PFSK-1 (cell line): ENCODE measurements around the gene RPS5.

Source experiments
- POLR2AphosphoS5 ChIP-seq: IDR thresholded peaks from 2 replicates; pipeline ENCODE4 v1.6.1; 2012; ENCODE audit warnings: low read depth, mild to moderate bottlenecking, control low read depth, low read length, moderate library complexity
- REST ChIP-seq, 2 experiments: IDR thresholded peaks; 2 replicates each; pipeline versions ENCODE4 v1.6.1 to v1.8.0; 2011 to 2012; ENCODE audit warnings: low read depth in 2 of 2, low read length in 2 of 2, control low read depth in 1 of 2, inconsistent platforms in 1 of 2, mild to moderate bottlenecking in 1 of 2, moderate library complexity in 1 of 2; ENCODE audit not compliant: insufficient read depth in 1 of 2
- SIN3A ChIP-seq: IDR thresholded peaks from 2 replicates; pipeline ENCODE4 v1.6.1; 2012; ENCODE audit warnings: mild to moderate bottlenecking, low read length, moderate library complexity, borderline replicate concordance; ENCODE audit not compliant: insufficient read depth
- TAF1 ChIP-seq: IDR thresholded peaks from 2 replicates; pipeline ENCODE4 v1.6.1; 2012; ENCODE audit warnings: low read length, control low read depth, borderline replicate concordance; ENCODE audit not compliant: insufficient read depth

DNA sequence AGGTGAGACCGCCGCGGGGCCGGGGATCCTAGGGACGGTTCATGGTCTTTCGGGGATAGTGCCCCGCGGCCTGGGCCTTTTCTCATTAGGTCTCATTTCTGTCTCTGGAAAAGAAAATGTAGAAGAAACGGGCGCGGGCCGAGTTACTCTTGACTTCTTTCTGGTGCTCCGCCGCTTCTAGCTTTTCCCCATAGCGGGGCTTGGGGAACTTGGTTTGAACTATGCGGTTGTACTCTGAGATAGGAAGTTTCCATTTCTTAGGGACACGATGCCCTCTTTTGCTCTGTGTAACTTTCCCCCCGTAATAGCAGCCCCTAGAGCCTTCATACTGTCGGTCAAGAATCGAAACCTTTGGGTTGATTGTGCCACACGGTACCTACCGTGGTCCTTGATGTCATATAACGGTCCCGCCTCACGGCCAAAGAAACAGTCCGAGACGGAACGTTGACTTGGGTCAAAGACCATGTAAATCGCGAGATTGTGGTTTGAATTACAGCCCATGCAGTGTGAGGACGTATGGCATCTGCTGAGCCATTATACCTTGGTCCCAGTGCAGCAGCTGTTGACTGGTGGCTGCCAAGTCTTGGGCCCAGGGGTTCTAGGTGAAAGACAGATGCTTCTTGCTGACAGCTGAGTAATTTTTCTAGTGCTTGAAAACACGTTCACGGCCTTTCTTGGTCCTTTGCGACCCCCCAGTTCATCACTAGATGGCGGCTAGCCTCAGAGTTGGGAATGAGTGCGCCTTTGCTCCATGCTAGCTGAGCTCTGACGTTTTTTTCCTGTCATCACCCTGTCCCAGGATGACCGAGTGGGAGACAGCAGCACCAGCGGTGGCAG, 487 bp downstream of the RPS5 start:
- TF ChIP-seq TAF1 (no peak), POLR2AphosphoS5 (no peak), REST (IDR thresholded peaks at IDR 0.05; ENCODE audit: insufficient read depth in 1 of 2, low read depth in 2 of 2, low read length in 2 of 2) (no peak), SIN3A (no peak)
